ENCODE data around the gene ETV2.
"Not testable (repeated sequence)": the region's sequence is repeated elsewhere in the genome, so short reads cannot be mapped to it uniquely, and the experiment has no call there.

ETV2 gene

GRCh38 chr19:35670686-35671085 is 29.1 kb downstream of the ETV2 start:
- no peaks in the 10 kb centered on the region for H3K4me1 ChIP-seq (ENCODE audit: control insufficient read depth, insufficient read depth, low read length)
- H3K36me3 ChIP-seq (ENCODE audit: control insufficient read depth, insufficient read depth, low read length) = no peaks in the 10 kb centered on the region
- no peak overlapping the region for H3K4me3 ChIP-seq (ENCODE audit: insufficient read depth, low read depth, low read length)
- 88 to 93% methylated on average over 1 of the region's 1 CpG for WGBS, 2 experiments
- H3K27ac ChIP-seq (ENCODE audit: insufficient read depth, low read depth, low read length, poor library complexity, severe bottlenecking) = no peak overlapping the region
- H3K27me3 ChIP-seq (ENCODE audit: control insufficient read depth, insufficient read depth, low read length, poor library complexity, severe bottlenecking) = peaks cover 37% of the 10 kb centered on the region
- H3K9me3 ChIP-seq (ENCODE audit: control insufficient read depth, low read length) = no peaks in the 10 kb centered on the region

- Histone ChIP-seq H3K4me1 (ENCODE audit: control insufficient read depth, insufficient read depth, low read length) (no peaks in the 10 kb centered on the region), H3K4me3 (ENCODE audit: insufficient read depth, low read depth, low read length) (no peak overlapping the region), H3K9me3 (ENCODE audit: control insufficient read depth, low read length) (no peaks in the 10 kb centered on the region), H3K27ac (ENCODE audit: insufficient read depth, low read depth, low read length, poor library complexity, severe bottlenecking) (no peak overlapping the region), H3K36me3 (ENCODE audit: control insufficient read depth, insufficient read depth, low read length) (no peaks in the 10 kb centered on the region), H3K27me3 (ENCODE audit: control insufficient read depth, insufficient read depth, low read length, poor library complexity, severe bottlenecking) (peaks cover 40% of the 10 kb centered on the region)
- WGBS, 2 experiments = 75 to 81% methylated on average over 3 of the region's 3 CpGs
Observed at GRCh38 chr19:35671818-35672217, 30.3 kb downstream of the ETV2 start.

GRCh38 chr19:35673121-35673804 is 31.7 kb downstream of the ETV2 start:
- no peak overlapping the region for H3K27ac ChIP-seq (ENCODE audit: insufficient read depth, low read depth, low read length, poor library complexity, severe bottlenecking)
- no peaks in the 10 kb centered on the region for H3K36me3 ChIP-seq (ENCODE audit: control insufficient read depth, insufficient read depth, low read length)
- peaks cover 40% of the 10 kb centered on the region for H3K27me3 ChIP-seq (ENCODE audit: control insufficient read depth, insufficient read depth, low read length, poor library complexity, severe bottlenecking)
- WGBS, 2 experiments = 3 to 6% methylated on average over 38 to 39 of the region's 39 CpGs
- H3K9me3 ChIP-seq (ENCODE audit: control insufficient read depth, low read length) = no peaks in the 10 kb centered on the region
- peak overlapping the region; percentile 42 for H3K4me3 ChIP-seq (ENCODE audit: insufficient read depth, low read depth, low read length)
- no peaks in the 10 kb centered on the region for H3K4me1 ChIP-seq (ENCODE audit: control insufficient read depth, insufficient read depth, low read length)

- H3K27ac ChIP-seq (ENCODE audit: insufficient read depth, low read depth, low read length, poor library complexity, severe bottlenecking) = no peak overlapping the region
- no peaks in the 10 kb centered on the region for H3K36me3 ChIP-seq (ENCODE audit: control insufficient read depth, insufficient read depth, low read length)
- H3K4me3 ChIP-seq (ENCODE audit: insufficient read depth, low read depth, low read length) = no peak overlapping the region
- H3K9me3 ChIP-seq (ENCODE audit: control insufficient read depth, low read length) = no peaks in the 10 kb centered on the region
- H3K27me3 ChIP-seq (ENCODE audit: control insufficient read depth, insufficient read depth, low read length, poor library complexity, severe bottlenecking) = peaks cover 29% of the 10 kb centered on the region
- WGBS, 2 experiments = 83 to 86% methylated on average over 15 of the region's 15 CpGs
- no peaks in the 10 kb centered on the region for H3K4me1 ChIP-seq (ENCODE audit: control insufficient read depth, insufficient read depth, low read length)
Observed at GRCh38 chr19:35675589-35676140, 34.1 kb downstream of the ETV2 start.

- Histone ChIP-seq H3K27me3 (ENCODE audit: control insufficient read depth, insufficient read depth, low read length, poor library complexity, severe bottlenecking) (no peaks in the 10 kb centered on the region), H3K27ac (ENCODE audit: insufficient read depth, low read depth, low read length, poor library complexity, severe bottlenecking) (no peak overlapping the region), H3K4me3 (ENCODE audit: insufficient read depth, low read depth, low read length) (no peak overlapping the region), H3K36me3 (ENCODE audit: control insufficient read depth, insufficient read depth, low read length) (no peaks in the 10 kb centered on the region), H3K4me1 (ENCODE audit: control insufficient read depth, insufficient read depth, low read length) (no peaks in the 10 kb centered on the region), H3K9me3 (ENCODE audit: control insufficient read depth, low read length) (no peaks in the 10 kb centered on the region)
- WGBS, 2 experiments = 95% methylated on average over 2 to 4 of the region's 4 CpGs
Observed at GRCh38 chr19:35689836-35690235, 48.3 kb downstream of the ETV2 start.

- H3K27ac ChIP-seq (ENCODE audit: insufficient read depth, low read depth, low read length, poor library complexity, severe bottlenecking); H3K9me3 ChIP-seq (ENCODE audit: control insufficient read depth, low read length); H3K27me3 ChIP-seq (ENCODE audit: control insufficient read depth, insufficient read depth, low read length, poor library complexity, severe bottlenecking); H3K36me3 ChIP-seq (ENCODE audit: control insufficient read depth, insufficient read depth, low read length); H3K4me3 ChIP-seq (ENCODE audit: insufficient read depth, low read depth, low read length); H3K4me1 ChIP-seq (ENCODE audit: control insufficient read depth, insufficient read depth, low read length): not testable (repeated sequence)
- 93 to 94% methylated on average over 37 of the region's 37 CpGs for WGBS, 2 experiments
Observed at GRCh38 chr19:35691106-35691505, 49.6 kb downstream of the ETV2 start.

- WGBS, 2 experiments = 91% methylated on average over 11 of the region's 11 CpGs
- H3K27ac ChIP-seq (ENCODE audit: insufficient read depth, low read depth, low read length, poor library complexity, severe bottlenecking) = no peak overlapping the region
- no peaks in the 10 kb centered on the region for H3K36me3 ChIP-seq (ENCODE audit: control insufficient read depth, insufficient read depth, low read length)
- no peaks in the 10 kb centered on the region for H3K27me3 ChIP-seq (ENCODE audit: control insufficient read depth, insufficient read depth, low read length, poor library complexity, severe bottlenecking)
- H3K9me3 ChIP-seq (ENCODE audit: control insufficient read depth, low read length) = no peaks in the 10 kb centered on the region
- no peak overlapping the region for H3K4me3 ChIP-seq (ENCODE audit: insufficient read depth, low read depth, low read length)
- H3K4me1 ChIP-seq (ENCODE audit: control insufficient read depth, insufficient read depth, low read length) = no peaks in the 10 kb centered on the region
Observed at GRCh38 chr19:35692010-35692409, 50.5 kb downstream of the ETV2 start.

- WGBS, 2 experiments = 25 to 36% methylated on average over 7 to 8 of the region's 8 CpGs
- H3K4me3 ChIP-seq (ENCODE audit: insufficient read depth, low read depth, low read length) = no peak overlapping the region
- H3K4me1 ChIP-seq (ENCODE audit: control insufficient read depth, insufficient read depth, low read length) = no peaks in the 10 kb centered on the region
- no peaks in the 10 kb centered on the region for H3K36me3 ChIP-seq (ENCODE audit: control insufficient read depth, insufficient read depth, low read length)
- no peak overlapping the region for H3K27ac ChIP-seq (ENCODE audit: insufficient read depth, low read depth, low read length, poor library complexity, severe bottlenecking)
- H3K9me3 ChIP-seq (ENCODE audit: control insufficient read depth, low read length) = no peaks in the 10 kb centered on the region
- H3K27me3 ChIP-seq (ENCODE audit: control insufficient read depth, insufficient read depth, low read length, poor library complexity, severe bottlenecking) = no peaks in the 10 kb centered on the region
Observed at GRCh38 chr19:35693422-35693821, 51.9 kb downstream of the ETV2 start.

GRCh38 chr19:35693835-35694599 is 52.5 kb downstream of the ETV2 start:
- Histone ChIP-seq H3K27ac (ENCODE audit: insufficient read depth, low read depth, low read length, poor library complexity, severe bottlenecking) (no peak overlapping the region), H3K4me1 (ENCODE audit: control insufficient read depth, insufficient read depth, low read length) (no peaks in the 10 kb centered on the region), H3K4me3 (ENCODE audit: insufficient read depth, low read depth, low read length) (no peak overlapping the region), H3K36me3 (ENCODE audit: control insufficient read depth, insufficient read depth, low read length) (no peaks in the 10 kb centered on the region), H3K27me3 (ENCODE audit: control insufficient read depth, insufficient read depth, low read length, poor library complexity, severe bottlenecking) (no peaks in the 10 kb centered on the region), H3K9me3 (ENCODE audit: control insufficient read depth, low read length) (no peaks in the 10 kb centered on the region)
- 45 to 52% methylated on average over 8 of the region's 8 CpGs for WGBS, 2 experiments
